Measurements from ENCODE around the gene WNT5B. TPM values are rescaled to one million over a fixed set of nuclear protein-coding genes. Genes with fewer than 3 reads are reported as not detected.

The WNT5B gene
- polyA plus RNA-seq, 1 donor (not counting 4 experiments of a cell fraction or from before 2014, with no cell fraction given) = 12.3 TPM

DNA sequence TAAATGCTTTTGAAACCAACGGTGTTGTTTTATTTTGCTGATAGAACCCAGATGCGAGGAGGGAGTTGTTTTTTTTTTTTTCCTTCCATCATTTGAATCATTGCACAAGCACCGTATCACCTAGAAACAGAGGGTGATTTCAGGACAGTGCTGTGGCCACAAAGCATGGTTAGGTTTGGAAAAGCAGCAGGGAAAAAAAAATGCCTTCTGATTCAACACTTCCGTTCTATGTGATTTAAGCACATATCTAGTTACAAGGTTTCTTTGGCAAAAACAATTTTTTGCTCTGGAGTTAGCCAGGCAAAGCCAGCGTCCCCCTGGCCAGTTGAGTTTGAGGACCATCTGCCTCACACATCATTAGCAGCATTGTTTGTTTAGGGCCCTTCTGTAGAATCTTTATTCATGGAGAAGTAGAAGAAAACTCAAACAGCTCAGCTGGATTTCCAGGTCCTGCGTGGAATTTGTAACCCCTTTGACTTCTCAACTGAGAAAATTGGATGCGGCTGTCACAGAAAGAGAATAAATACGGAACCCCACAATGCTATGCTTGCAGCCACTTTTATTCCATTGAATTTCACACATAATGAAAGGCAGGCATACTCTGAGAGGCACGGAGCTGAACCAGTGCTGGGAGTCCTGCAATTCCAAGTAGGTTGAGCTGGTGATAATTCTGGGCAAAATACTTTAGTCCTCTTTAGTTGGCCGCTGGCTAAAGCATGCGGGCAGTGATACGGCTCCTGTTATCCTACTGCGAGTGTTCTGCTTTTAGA, 17.0 kb upstream of the WNT5B start:
- H3K27ac ChIP-seq (ENCODE audit: control insufficient read depth, insufficient read depth, low read length) = no peak overlapping the region
- H3K27me3 ChIP-seq (ENCODE audit: control insufficient read depth, extremely low read depth, insufficient read depth, low read length) = peaks cover 39% of the 10 kb centered on the region
- no peak overlapping the region for H3K9ac ChIP-seq (ENCODE audit: control insufficient read depth, extremely low read depth, insufficient read depth, low read length)
- no peak for FAIRE-seq
- H3K79me2 ChIP-seq (ENCODE audit: control insufficient read depth, insufficient read depth, low read length) = no peaks in the 10 kb centered on the region
- DNase-seq (ENCODE audit: low read depth, low spot score) = no peak
- dilution Hi-C loops (cut with MboI; ENCODE audit: extremely low pct_ligation_motif_present, low sequenced_read_pairs) = no loop called here
- no peak overlapping the region for H2AFZ ChIP-seq (ENCODE audit: control insufficient read depth, low read length)
- H3K9me1 ChIP-seq (ENCODE audit: control insufficient read depth, extremely low read depth, insufficient read depth, low read length) = no peaks in the 10 kb centered on the region
- no peak overlapping the region for H3K4me3 ChIP-seq (ENCODE audit: control insufficient read depth in 2 of 3, extremely low read depth in 1 of 3, insufficient read depth in 2 of 3, low read depth in 1 of 3, low read length in 3 of 3)
- TF ChIP-seq, protein P1, sequence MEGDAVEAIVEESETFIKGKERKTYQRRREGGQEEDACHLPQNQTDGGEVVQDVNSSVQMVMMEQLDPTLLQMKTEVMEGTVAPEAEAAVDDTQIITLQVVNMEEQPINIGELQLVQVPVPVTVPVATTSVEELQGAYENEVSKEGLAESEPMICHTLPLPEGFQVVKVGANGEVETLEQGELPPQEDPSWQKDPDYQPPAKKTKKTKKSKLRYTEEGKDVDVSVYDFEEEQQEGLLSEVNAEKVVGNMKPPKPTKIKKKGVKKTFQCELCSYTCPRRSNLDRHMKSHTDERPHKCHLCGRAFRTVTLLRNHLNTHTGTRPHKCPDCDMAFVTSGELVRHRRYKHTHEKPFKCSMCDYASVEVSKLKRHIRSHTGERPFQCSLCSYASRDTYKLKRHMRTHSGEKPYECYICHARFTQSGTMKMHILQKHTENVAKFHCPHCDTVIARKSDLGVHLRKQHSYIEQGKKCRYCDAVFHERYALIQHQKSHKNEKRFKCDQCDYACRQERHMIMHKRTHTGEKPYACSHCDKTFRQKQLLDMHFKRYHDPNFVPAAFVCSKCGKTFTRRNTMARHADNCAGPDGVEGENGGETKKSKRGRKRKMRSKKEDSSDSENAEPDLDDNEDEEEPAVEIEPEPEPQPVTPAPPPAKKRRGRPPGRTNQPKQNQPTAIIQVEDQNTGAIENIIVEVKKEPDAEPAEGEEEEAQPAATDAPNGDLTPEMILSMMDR (optimal IDR thresholded peaks at IDR 0.05 in 1 of 3, IDR thresholded peaks at IDR 0.05 in 1 of 3, conservative IDR thresholded peaks at IDR 0.05 in 1 of 3; ENCODE audit: extremely low read depth in 1 of 3, insufficient read depth in 2 of 3, low read length in 3 of 3) = no peak
- no peak for TF ChIP-seq EZH2 (IDR thresholded peaks at IDR 0.05; ENCODE audit: low read length)
- H3K4me2 ChIP-seq (ENCODE audit: control insufficient read depth, extremely low read depth, insufficient read depth, low read depth, low read length) = no peak overlapping the region
- H3K4me1 ChIP-seq (ENCODE audit: control insufficient read depth, extremely low read depth, insufficient read depth, low read length) = peaks cover 23% of the 10 kb centered on the region
- no peaks in the 10 kb centered on the region for H3K9me3 ChIP-seq (ENCODE audit: control insufficient read depth, low read depth, low read length)
- H3K36me3 ChIP-seq (ENCODE audit: control insufficient read depth in 2 of 2, extremely low read depth in 1 of 2, insufficient read depth in 2 of 2, low read length in 2 of 2) = no peaks in the 10 kb centered on the region
- peaks cover 18% of the 10 kb centered on the region for H4K20me1 ChIP-seq (ENCODE audit: control insufficient read depth, extremely low read depth, insufficient read depth, low read length)

DNA sequence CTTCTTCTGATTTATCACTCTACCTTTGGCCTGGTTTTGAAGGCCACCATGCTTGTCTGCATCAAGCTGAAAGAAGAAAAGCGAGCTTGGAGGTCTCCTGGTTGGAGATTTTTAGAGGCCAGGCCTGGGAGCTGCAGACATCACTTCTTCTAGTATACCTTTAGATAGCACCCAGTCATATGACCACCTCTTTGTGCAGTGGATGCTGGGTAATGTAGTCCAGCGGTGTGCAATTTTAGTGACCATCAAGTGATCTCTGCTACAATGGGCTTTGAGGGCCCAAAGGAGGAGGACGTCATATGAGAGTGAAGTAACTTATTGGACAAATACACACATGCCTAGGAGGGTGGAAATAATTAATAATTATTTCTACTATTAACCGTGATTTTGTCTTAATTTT, 15.2 kb upstream of the WNT5B start:
- DNase-seq (ENCODE audit: low read depth, low spot score) = no peak

More for the DNA sequence above, 15.2 kb upstream of the WNT5B start:
- Histone ChIP-seq H4K20me1 (ENCODE audit: control insufficient read depth, extremely low read depth, insufficient read depth, low read length) (peaks cover 18% of the 10 kb centered on the region), H3K4me1 (ENCODE audit: control insufficient read depth, extremely low read depth, insufficient read depth, low read length) (peaks cover 19% of the 10 kb centered on the region), H3K79me2 (ENCODE audit: control insufficient read depth, insufficient read depth, low read length) (no peaks in the 10 kb centered on the region), H3K4me2 (ENCODE audit: control insufficient read depth, extremely low read depth, insufficient read depth, low read depth, low read length) (no peak overlapping the region), H3K27ac (ENCODE audit: control insufficient read depth, insufficient read depth, low read length) (no peak overlapping the region), H3K9me1 (ENCODE audit: control insufficient read depth, extremely low read depth, insufficient read depth, low read length) (no peaks in the 10 kb centered on the region), H2AFZ (ENCODE audit: control insufficient read depth, low read length) (no peak overlapping the region), H3K27me3 (ENCODE audit: control insufficient read depth, extremely low read depth, insufficient read depth, low read length) (peaks cover 52% of the 10 kb centered on the region), H3K9me3 (ENCODE audit: control insufficient read depth, low read depth, low read length) (no peaks in the 10 kb centered on the region), H3K36me3 (ENCODE audit: control insufficient read depth in 2 of 2, extremely low read depth in 1 of 2, insufficient read depth in 2 of 2, low read length in 2 of 2) (no peaks in the 10 kb centered on the region), H3K9ac (ENCODE audit: control insufficient read depth, extremely low read depth, insufficient read depth, low read length) (no peak overlapping the region), H3K4me3 (ENCODE audit: control insufficient read depth in 2 of 3, extremely low read depth in 1 of 3, insufficient read depth in 2 of 3, low read depth in 1 of 3, low read length in 3 of 3) (no peak overlapping the region)
- no peak for TF ChIP-seq EZH2 (IDR thresholded peaks at IDR 0.05; ENCODE audit: low read length)
- TF ChIP-seq, protein P1 (optimal IDR thresholded peaks at IDR 0.05 in 1 of 3, IDR thresholded peaks at IDR 0.05 in 1 of 3, conservative IDR thresholded peaks at IDR 0.05 in 1 of 3; ENCODE audit: extremely low read depth in 1 of 3, insufficient read depth in 2 of 3, low read length in 3 of 3) = no peak
- FAIRE-seq = no peak
- dilution Hi-C loops (cut with MboI; ENCODE audit: extremely low pct_ligation_motif_present, low sequenced_read_pairs) = no loop called here

All from keratinocyte (primary cell).